Skeletal muscle tissue (tissue), 4 donors: Measurements from ENCODE around the gene CTSZ. TPM values are rescaled to one million over a fixed set of nuclear protein-coding genes. Genes with fewer than 3 reads are reported as not detected.

Experiments used
- H3K27ac ChIP-seq: one replicate; pipeline ENCODE4 v1.7.0; 2013; ENCODE audit warnings: mild to moderate bottlenecking, low read depth, low read length, inconsistent platforms
- H3K27me3 ChIP-seq, 3 donors: one replicate each; pipeline ENCODE4 v1.7.0; 2013; ENCODE audit warnings: low read length in 3 of 3; ENCODE audit not compliant: control insufficient read depth in 3 of 3, insufficient read depth in 3 of 3
- H3K36me3 ChIP-seq, 3 donors: one replicate each; pipeline ENCODE4 v1.7.0; 2013; ENCODE audit warnings: low read length in 3 of 3; ENCODE audit not compliant: control insufficient read depth in 3 of 3, insufficient read depth in 3 of 3
- H3K4me1 ChIP-seq, 3 donors: one replicate each; pipeline ENCODE4 v1.7.0; 2013; ENCODE audit warnings: low read length in 3 of 3, mild to moderate bottlenecking in 3 of 3; ENCODE audit not compliant: control insufficient read depth in 3 of 3, insufficient read depth in 3 of 3
- H3K4me3 ChIP-seq, 3 donors: one replicate each; pipeline ENCODE4 v1.7.0; 2013; ENCODE audit warnings: low read length in 3 of 3
- H3K9ac ChIP-seq, 3 donors: one replicate each; pipeline ENCODE4 v1.7.0; 2013; ENCODE audit warnings: low read length in 3 of 3, mild to moderate bottlenecking in 3 of 3, moderate library complexity in 2 of 3, low read depth in 1 of 3
- H3K9me3 ChIP-seq, 3 donors: one replicate each; pipeline ENCODE4 v1.7.0; 2013; ENCODE audit warnings: low read length in 3 of 3; ENCODE audit not compliant: control insufficient read depth in 3 of 3
- total RNA-seq: library from RNA; depleted of rRNA; stranded (reverse); fragments of >200 nt; gene quantifications from one replicate; pipeline ENCODE4 v1.2.3, GENCODE V29; 2014
- donor health status: Osteomylitis.

Gene CTSZ
- total RNA-seq, 1 donor from 2014 or later = 59.5 TPM

DNA sequence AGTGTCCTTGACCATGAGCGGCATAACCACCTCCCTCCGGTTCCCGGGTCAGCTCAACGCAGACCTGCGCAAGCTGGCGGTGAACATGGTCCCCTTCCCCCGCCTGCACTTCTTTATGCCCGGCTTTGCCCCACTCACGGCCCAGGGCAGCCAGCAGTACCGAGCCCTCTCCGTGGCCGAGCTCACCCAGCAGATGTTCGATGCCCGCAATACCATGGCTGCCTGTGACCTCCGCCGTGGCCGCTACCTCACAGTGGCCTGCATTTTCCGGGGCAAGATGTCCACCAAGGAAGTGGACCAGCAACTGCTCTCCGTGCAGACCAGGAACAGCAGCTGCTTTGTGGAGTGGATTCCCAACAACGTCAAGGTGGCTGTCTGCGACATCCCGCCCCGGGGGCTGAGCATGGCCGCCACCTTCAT lies 17.1 kb upstream of the CTSZ start:
- H3K4me1 ChIP-seq = peaks cover 5 to 21% (median 14%) of the 10 kb centered on the region in 3 donors
- no peaks in the 10 kb centered on the region for H3K9me3 ChIP-seq
- peaks cover 29 to 51% (median 49%) of the 10 kb centered on the region in 3 donors for H3K36me3 ChIP-seq
- no peak overlapping the region for H3K9ac ChIP-seq
- H3K27me3 ChIP-seq = no peaks in the 10 kb centered on the region
- no peak overlapping the region for H3K27ac ChIP-seq
- no peak overlapping the region for H3K4me3 ChIP-seq

DNA sequence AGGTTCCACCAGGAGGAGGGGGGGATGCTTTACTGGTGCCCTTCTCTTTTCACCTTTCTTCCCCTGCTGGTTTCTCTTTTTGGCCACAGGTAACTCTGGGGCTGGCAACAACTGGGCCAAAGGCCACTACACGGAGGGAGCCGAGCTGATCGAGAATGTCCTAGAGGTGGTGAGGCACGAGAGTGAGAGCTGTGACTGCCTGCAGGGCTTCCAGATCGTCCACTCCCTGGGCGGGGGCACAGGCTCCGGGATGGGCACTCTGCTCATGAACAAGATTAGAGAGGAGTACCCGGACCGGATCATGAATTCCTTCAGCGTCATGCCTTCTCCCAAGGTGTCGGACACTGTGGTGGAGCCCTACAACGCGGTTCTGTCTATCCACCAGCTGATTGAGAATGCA lies 16.6 kb upstream of the CTSZ start:
- H3K4me3 ChIP-seq = no peak overlapping the region
- peaks cover 29 to 46% (median 44%) of the 10 kb centered on the region in 3 donors for H3K36me3 ChIP-seq
- H3K27ac ChIP-seq = no peak overlapping the region
- peaks cover 0 to 16% (median 10%) of the 10 kb centered on the region in 3 donors for H3K4me1 ChIP-seq
- no peak overlapping the region for H3K9ac ChIP-seq
- H3K27me3 ChIP-seq = no peaks in the 10 kb centered on the region
- H3K9me3 ChIP-seq = no peaks in the 10 kb centered on the region

GRCh38 chr20:59022754-59023153 lies 15.7 kb upstream of the CTSZ start:
- H3K4me3 ChIP-seq = no peak overlapping the region
- H3K36me3 ChIP-seq = peaks cover 29 to 42% (median 38%) of the 10 kb centered on the region in 3 donors
- no peaks in the 10 kb centered on the region for H3K9me3 ChIP-seq
- no peak overlapping the region for H3K9ac ChIP-seq
- no peak overlapping the region for H3K27ac ChIP-seq
- peaks cover 0 to 16% (median 8%) of the 10 kb centered on the region in 3 donors for H3K4me1 ChIP-seq
- H3K27me3 ChIP-seq = no peaks in the 10 kb centered on the region

- H3K9me3 ChIP-seq = no peaks in the 10 kb centered on the region
- no peak overlapping the region for H3K27ac ChIP-seq
- no peak overlapping the region for H3K9ac ChIP-seq
- peaks cover 26 to 33% (median 29%) of the 10 kb centered on the region in 3 donors for H3K36me3 ChIP-seq
- peaks cover 4 to 12% (median 6%) of the 10 kb centered on the region in 3 donors for H3K4me1 ChIP-seq
- H3K27me3 ChIP-seq = no peaks in the 10 kb centered on the region
- H3K4me3 ChIP-seq = no peak overlapping the region
These were observed 14.0 kb upstream of the CTSZ start for GRCh38 chr20:59020938-59021551.

GRCh38 chr20:59019217-59019616 lies 12.2 kb upstream of the CTSZ start, which contains the start of gene TUBB1:
Gene TUBB1, plus strand, starts transcription at chr20:59019429. Its CDS starts 94 bp downstream, at chr20:59019523.
- Histone ChIP-seq H3K9ac (no peak within 1 kb of the TSS), H3K9me3 (no peaks in the 10 kb centered on the region), H3K4me3 (no peak within 1 kb of the TSS), H3K27ac (no peak within 1 kb of the TSS), H3K36me3 (peaks cover 12 to 17% (median 15%) of the 10 kb centered on the region in 3 donors), H3K4me1 (peaks cover 0 to 4% (median 0%) of the 10 kb centered on the region in 3 donors), H3K27me3 (no peaks in the 10 kb centered on the region)

DNA sequence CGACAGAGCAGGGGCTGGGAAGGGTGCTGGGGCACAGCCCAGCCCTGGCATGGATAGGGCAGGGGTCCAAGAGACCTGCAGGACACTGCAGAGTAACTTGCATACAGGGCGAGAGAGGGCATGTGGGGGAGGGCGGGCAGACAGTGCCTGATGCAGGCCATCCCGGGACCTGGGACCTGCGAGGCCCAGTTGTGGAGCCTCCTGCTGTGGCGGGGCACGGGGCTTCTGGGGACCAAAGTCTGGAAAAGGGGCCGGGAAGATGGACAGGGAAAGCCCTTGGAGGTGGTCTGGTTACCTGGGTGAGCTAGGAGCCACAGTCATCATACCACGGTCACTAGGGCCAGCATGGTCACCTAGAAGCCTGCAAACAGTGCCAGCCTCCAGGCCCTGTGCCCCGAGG lies 11.8 kb upstream of the CTSZ start:
- Histone ChIP-seq H3K36me3 (peaks cover 8 to 13% (median 11%) of the 10 kb centered on the region in 3 donors), H3K27me3 (no peaks in the 10 kb centered on the region), H3K4me3 (no peak overlapping the region), H3K27ac (no peak overlapping the region), H3K4me1 (peaks cover 0 to 4% (median 0%) of the 10 kb centered on the region in 3 donors), H3K9me3 (no peaks in the 10 kb centered on the region), H3K9ac (no peak overlapping the region)

GRCh38 chr20:59017493-59018231 lies 10.6 kb upstream of the CTSZ start:
- H3K27me3 ChIP-seq = no peaks in the 10 kb centered on the region
- peaks cover 0 to 4% (median 0%) of the 10 kb centered on the region in 3 donors for H3K4me1 ChIP-seq
- no peaks in the 10 kb centered on the region for H3K9me3 ChIP-seq
- H3K9ac ChIP-seq = no peak overlapping the region
- H3K27ac ChIP-seq = no peak overlapping the region
- peaks cover 1 to 2% (median 2%) of the 10 kb centered on the region in 3 donors for H3K36me3 ChIP-seq
- H3K4me3 ChIP-seq = no peak overlapping the region

DNA sequence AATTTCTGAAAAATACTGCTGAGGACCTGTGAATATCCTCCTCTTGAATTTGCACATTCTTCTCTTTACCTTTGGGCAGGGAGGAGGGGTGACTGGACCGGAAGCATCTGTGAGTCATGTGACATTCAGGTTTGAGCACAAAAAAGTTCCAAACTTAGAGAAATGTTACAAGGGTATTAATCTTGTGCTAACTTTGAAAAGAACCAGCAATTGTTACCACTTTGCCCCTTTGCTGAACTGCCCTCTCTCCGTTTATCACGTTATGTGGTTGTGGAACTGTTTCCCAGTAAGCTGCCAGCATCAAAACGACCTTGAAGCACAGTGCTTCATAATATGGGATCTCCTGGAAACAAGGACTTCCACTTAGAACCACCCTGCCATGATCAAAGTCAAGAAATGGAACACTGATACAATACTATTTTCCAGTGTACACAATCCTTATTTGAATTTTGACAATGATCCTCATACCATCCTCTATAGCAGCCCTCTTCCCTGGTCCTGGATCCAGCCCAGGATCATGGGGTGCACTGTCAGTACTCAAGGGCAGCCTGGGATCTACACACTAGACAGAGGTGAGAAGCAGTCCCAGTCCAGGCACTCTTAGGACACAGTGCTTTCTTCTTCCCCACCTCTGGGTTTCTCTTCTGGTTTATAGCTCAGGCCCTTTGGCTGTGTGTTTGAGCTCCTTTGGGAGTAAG lies 9.9 kb upstream of the CTSZ start:
- Histone ChIP-seq H3K36me3 (no peaks in the 10 kb centered on the region), H3K9me3 (no peaks in the 10 kb centered on the region), H3K4me3 (no peak overlapping the region), H3K27ac (no peak overlapping the region), H3K27me3 (no peaks in the 10 kb centered on the region), H3K4me1 (peaks cover 0 to 4% (median 0%) of the 10 kb centered on the region in 3 donors), H3K9ac (no peak overlapping the region)

GRCh38 chr20:59015812-59016711 lies 9.0 kb upstream of the CTSZ start:
- Histone ChIP-seq H3K27ac (no peak overlapping the region), H3K9me3 (no peaks in the 10 kb centered on the region), H3K9ac (no peak overlapping the region), H3K4me1 (peaks cover 1 to 9% (median 6%) of the 10 kb centered on the region in 3 donors), H3K4me3 (no peak overlapping the region), H3K36me3 (no peaks in the 10 kb centered on the region), H3K27me3 (no peaks in the 10 kb centered on the region)
